ENCODE measurements around the gene LRRC61.

GRCh38 chr7:150345012-150345411 is 21.9 kb downstream of the LRRC61 start:
- TF ChIP-seq ZFP3 (CRISPR knock-in tag; IDR thresholded peaks at IDR 0.05): no peak
- no peak for TF ChIP-seq TOX (CRISPR knock-in tag; IDR thresholded peaks at IDR 0.05; ENCODE audit: borderline replicate concordance)
- no peak for TF ChIP-seq PATZ1 (CRISPR knock-in tag; IDR thresholded peaks at IDR 0.05; ENCODE audit: borderline replicate concordance)
- no peak for TF ChIP-seq ZC3H10 (CRISPR knock-in tag; IDR thresholded peaks at IDR 0.05)
- no peak for TF ChIP-seq BACH2 (CRISPR knock-in tag; IDR thresholded peaks at IDR 0.05; ENCODE audit: borderline replicate concordance)
- no peak for TF ChIP-seq ZNF70 (CRISPR knock-in tag; IDR thresholded peaks at IDR 0.05)
- TF ChIP-seq TCF4 (CRISPR knock-in tag; IDR thresholded peaks at IDR 0.05; ENCODE audit: borderline replicate concordance): no peak
- TF ChIP-seq SNAI2 (CRISPR knock-in tag; IDR thresholded peaks at IDR 0.05): no peak
- TF ChIP-seq POU6F1 (CRISPR knock-in tag; IDR thresholded peaks at IDR 0.05; ENCODE audit: borderline replicate concordance, low read depth): no peak
- no peak for TF ChIP-seq RARB (CRISPR knock-in tag; IDR thresholded peaks at IDR 0.05)
- TF ChIP-seq TSHZ2 (CRISPR knock-in tag; IDR thresholded peaks at IDR 0.05): no peak
